ENCODE data around the gene SLC25A13.

Gene SLC25A13

DNA sequence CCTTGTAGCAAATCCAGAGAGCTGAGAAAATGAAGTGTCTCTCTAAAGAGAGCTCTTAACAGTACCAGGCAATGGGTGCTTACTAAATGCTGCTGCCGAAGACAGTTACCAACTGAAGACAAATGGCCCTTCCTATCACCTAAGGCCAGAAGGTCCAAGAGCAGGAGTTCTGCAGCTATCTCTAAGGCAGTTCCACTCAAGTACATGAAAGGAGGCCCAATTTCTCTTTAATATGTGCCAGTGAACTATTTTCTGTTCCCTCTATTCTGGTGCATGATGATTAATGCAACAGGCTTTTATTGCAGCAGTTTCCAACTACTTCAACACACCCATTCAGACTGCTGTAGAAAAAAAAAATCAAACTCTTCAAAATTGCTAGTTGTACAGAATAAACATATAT, 122.5 kb downstream of the SLC25A13 start:
- DNase-seq, result no peak

DNA sequence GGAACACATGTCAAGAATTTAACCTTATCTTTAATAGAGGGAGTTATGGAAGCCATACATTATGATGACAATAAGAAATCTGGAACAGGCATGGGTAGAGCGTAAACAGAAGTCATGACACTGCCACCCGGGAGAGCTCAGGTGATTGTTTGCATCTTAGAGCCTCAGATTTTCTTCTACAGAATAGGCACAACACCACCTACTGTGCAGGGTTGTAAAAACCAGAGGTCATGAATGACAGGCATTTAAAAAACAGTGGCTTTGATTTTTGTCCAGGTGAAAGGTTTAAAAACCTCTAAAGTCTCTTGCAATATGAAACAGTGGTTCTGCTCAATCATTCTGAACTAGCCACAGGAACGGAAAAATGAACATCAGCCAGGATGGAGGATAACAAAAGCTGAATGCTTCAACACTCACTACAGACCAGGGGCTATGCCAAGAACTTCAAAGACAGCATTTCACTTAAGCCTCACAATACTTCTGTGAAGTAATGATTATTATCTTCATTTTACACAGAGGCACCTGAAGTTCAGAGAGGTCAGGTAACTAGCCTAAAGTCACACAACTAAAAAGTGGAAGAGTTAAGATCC, 123.8 kb downstream of the SLC25A13 start:
- DNase-seq, result no peak

DNA sequence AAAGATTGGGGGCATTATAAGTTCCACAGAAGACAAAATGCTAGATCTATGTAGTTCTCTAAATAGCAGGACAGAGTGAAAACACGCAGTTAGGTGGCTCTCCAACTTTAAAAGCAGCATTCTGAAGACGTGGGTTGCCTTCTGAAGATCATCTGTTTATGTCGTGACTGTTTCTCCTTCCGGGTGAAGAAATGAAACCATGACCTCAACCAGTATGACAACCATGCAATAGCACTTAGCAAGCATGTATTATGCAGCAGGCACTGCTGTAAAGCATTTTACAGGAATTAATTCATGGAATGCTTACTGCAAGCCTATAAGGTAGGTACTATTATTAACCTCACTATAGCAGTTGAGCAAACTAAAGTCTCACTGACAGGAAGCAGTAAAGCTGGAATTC, 125.2 kb downstream of the SLC25A13 start:
- DNase-seq, result peak; percentile 9 to 39 (median 9)

DNA sequence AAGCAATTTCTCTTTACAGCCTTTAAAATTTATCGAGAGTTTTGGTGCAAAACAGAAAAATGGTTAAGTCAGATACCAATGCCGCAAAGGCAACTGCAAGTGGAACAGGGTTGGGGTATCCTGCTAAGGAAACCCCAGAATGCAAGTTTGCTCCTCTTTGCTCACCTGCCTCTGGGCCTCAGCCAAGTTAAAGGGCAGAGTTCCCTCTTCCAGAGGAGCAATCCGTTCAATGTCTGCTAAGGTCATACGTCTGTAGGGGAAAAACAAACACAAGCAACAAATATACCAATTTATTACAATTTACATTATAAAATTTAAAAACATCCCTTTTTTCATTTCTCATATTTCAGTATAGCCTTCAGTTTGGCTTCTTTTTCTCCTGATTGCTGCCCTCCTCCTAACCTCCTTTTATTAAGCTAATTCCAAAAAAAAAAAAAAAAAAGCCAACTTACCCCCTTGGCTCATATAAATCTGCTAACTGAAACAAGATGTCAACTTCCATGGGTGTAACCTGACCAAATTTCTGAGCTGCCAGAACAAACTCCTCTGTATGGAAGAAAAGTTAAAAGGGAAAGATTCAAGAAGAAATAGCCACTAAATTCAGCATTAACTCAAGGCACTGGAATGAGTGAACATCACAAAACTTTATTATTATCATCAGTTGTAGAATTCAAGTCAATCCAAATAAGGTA, 132.6 kb downstream of the SLC25A13 start:
- no peak for DNase-seq

DNA sequence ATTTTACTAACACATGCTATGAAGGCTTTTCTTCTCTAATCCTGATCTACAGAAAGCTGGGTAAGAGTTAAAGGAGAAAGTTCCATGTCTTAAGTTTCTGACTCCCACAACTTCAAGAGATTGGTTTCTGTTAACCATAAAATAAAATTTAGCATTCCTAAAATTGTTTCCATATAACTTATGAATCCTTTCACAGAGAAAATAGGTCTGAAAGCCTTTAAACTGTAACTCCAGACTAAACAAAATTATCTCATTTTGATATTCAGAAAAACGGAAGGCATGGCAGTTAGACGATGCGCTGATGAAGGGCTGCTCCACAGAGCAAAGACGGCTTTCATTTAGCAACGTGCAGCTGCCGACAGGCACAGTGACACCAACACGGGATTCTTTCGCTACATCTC, 133.3 kb downstream of the SLC25A13 start:
- no peak for DNase-seq

DNA sequence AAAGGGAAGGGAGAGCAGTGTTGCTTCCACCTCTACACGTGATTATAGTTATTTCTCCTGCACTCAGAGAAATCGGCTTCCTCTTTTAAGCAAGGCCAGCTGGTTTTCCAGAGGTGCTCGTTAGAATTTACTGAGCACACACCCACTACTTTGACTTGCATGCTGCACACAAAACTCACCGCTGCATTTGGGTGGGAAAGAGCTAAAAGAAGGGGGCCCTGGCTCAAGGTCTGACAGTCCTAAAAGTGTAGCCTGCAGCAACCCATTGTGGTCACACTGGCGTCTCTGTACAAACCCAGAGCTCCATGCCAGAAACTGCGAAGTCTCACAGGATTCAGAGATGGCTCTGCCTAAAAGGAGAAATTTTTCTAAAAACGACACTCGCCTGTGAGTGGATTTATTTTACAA, 133.7 kb downstream of the SLC25A13 start:
- no peak for DNase-seq

DNA sequence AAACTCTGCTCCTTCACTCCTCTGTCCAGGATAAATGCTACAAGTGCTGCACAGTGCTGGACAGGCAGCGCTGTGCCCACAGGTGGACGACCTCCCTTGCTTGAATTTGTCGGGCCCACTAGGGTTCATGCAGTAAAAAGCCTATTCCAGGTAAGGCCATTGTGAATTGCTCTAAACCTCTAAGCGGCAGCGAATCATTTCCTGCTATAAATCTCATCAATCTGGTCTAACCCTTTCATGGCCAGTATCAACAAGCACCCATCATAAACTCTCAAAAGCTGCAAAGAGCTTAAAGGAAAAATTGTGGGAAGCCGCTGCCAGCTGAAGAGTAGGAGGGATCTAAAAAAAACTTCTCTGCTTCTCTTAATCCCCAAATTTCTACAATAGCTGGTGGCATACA, 134.2 kb downstream of the SLC25A13 start:
- DNase-seq, result no peak

DNA sequence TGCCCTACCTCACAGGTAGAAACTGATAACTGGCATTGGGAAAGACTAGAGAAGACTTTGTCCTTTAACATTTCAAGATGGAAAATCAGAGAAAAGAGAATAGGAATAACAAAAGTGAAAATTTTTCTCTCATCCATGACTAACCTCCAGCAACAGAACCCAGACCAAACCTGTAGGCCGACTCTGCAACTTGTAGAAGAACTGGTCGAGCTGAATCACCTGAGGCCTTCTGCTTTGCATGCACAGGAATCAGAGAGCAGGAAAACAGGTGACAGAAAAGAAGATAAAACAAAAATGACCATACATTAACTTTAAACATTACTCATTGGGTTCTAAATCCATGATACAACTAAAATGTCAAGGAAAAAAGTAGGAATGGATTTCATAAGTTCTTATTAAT, 137.1 kb downstream of the SLC25A13 start:
- DNase-seq, result no peak

DNA sequence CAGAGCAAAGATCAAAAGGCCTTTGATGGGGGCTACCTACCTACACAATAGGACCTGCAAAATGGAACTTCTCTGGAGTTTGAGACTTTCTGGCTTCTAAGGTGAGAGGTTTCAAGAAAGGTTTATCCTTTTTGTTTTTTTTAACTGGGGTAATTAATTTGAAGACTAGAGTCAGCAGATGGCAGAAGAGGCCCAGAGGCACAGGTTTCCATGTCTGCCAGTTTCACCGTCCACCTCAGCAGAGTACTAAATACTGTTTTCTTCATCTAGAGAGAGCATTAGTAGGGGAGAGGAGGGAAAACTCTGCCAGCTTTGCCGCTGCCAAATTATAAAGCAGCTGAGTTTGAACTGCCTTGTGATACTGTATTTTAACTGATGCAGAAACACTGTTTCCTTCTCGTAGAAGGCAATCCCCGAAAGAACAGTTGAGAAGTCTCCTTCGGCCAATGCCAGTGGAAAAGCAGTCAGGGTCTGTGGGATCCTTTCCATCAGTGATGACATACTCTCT, 138.7 kb downstream of the SLC25A13 start:
- DNase-seq, result no peak

DNA sequence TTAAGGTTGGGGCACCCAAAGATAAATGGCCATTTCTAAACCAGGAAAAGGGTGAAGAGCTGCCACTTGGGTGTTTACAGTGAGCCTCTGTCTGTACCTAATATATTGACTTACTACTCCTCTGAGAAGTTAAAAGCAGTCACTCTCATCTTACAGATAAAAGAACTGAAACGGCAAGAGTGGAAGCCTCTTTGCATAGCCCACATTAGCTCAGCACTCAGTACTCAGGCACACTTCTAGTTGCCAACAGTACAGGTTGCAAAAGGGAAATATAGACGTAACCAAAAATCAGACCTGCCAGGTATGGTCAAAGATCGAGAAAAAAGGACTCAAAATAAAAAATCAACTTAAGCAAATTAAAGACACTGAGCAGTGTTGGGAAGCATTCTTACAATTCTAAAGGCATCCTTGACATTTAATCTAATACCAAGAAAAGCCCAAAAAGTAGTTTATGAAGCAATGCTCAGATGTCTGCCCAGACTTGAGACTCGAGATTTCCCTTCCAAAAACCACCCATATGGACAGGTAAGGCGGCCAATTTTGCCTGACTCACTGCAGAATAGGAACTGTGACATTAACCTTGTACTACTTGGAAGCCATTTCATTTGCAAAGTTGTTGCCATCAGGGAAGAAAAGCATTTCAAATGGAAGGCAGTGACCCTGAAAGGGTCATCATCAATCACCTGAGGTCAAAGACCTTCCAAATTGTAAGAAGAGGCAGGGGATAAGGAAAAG, 139.3 kb downstream of the SLC25A13 start:
- DNase-seq, result no peak

DNA sequence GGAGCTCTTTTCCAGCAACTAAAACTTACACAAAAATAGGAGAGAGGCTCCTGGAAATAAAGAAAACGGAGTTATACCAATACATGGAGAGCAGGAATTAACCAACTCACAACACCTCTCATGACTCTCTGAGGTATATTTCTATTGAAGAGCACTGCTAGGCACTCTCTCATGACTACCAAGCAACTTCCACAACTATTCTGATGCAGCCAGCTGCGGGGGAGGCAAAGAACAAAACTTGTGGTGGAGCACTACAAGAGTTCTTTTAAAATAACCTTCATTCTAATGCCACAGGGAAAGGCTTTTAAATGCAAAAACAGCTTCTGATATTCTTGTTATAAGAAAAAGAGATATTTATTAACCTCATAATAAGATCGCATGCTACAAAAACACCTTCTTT, 140.7 kb downstream of the SLC25A13 start:
- DNase-seq, result no peak

DNA sequence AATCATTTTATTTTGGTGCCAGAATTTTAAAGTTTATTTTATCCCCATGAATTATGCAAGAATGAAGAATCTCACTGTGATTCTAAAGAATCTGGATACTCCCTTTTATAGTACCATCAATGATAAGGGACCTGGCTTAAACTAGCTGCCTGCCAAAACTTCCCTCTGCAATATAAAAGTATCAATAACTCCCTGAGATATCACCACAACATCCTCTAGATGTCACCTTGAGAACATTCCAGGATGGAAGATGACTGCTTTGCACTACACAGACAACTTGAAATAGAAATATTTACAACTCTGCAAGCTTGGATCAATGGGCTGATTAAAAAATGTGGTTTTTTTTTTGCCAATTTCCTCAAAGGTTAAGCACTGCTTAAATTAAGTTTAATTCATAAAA, 142.1 kb downstream of the SLC25A13 start:
- no peak for DNase-seq

DNA sequence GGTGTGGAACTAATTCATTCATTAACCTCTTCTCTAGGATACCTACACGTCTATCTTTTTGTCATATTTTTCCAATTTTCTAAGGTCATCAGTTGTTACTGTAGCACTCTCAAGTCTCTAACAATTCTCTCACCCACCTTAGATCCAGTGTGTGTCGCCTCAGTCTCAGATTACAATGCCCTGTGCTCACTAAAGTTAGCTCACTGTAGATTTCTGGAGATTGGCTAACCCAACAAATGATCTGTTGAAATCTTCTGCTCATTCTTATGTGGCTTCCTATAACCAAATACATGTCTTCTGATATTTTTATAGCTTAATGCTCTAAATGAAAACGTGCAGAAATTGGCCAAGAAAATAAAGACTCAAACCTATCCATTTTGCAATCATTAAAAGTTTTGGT, 142.6 kb downstream of the SLC25A13 start:
- DNase-seq, result no peak

DNA sequence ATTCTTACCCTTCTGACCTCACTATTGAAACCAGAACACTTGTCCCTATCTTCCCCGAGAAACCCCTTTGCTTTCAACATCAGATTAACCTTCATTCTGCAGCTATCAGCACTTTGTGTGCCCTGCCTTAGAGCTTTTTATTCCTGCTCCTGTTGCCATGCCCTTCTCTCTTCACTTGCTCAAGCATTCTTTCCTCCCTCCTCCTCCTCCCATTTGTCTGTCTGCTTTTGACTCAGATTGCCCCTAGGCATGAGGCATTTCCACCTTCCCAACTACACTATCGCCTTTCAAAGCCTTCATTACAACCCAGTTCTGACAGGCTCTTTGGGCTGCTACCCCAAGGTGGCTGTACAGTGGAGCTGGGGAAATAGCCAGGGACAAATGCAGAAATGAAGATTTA, 143.3 kb downstream of the SLC25A13 start:
- no peak for DNase-seq

DNA sequence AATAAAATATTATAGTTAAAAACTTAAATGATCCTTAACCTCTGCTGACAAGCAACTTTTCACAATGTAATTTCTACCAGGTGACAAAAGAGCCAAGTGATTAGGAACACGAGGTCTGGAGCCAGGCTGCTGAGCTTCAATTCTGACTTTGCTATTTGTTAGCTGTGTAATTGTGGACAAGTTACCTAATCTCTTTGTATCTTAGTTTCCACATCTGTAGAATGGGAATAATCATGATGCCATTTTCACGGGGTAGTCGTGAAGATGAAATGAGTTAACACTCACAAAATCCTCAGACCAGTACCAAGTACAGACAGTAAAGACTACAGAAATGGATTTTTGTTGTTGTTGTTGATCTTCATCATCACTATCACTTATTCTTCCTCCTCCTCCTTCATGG, 144.5 kb downstream of the SLC25A13 start:
- DNase-seq, result no peak

DNA sequence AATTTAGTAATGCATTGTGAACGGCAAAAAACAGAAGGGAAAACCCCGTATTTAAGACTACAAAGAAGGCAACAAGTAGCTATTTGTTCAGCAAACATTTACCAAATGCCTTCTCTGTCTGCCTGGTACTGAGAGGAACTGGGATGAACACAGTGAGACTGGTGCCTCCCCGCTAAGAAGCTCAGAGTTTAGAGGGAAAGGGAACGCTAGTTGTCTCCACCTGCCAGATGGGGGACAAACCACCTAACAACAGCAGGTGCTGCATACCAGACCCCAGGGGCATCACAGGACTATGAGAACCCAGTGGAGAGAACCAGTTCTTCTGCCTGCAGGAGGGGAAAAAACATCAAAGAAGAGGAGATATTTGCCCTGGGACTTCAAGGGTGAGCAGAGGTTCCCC, 147.1 kb downstream of the SLC25A13 start:
- DNase-seq, result no peak

DNA sequence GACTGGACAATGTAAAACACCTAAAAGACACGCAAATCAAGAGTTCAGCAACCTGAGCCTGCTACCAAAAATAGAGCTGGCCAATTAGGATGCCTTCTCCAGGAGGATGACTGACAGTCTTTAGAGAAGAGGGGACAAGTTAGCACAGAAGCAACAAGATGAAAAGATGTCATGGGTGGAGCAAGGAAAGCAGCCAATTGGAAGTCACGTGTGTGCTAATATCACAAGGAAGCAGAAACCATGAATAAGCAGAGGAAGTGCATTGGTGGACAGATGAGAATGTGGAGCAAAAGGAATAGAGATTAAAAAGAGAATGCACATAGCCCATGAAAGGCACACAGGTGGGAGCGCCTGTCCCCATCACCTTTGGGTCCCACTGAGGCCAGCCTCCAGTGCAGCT, 148.1 kb downstream of the SLC25A13 start:
- DNase-seq, result no peak

DNA sequence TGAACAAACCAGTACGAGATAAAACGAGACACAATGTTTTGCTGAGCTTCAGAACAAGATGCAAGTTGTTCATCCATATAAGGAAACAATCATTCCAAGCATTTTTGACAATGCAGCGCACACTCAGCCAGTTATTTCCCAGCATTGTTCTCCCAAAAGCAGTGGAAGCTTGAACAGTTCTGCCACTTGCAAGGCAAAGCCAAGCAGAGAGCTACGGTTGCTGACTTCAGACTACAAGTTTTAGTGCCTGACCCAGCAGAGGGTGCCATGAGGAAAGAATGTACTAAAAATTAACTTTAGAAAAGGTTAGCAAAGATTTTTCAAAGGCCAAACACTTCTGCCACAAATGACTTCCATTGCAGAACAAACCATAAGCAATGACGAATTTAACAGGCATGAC, 152.5 kb downstream of the SLC25A13 start:
- DNase-seq, result no peak

DNA sequence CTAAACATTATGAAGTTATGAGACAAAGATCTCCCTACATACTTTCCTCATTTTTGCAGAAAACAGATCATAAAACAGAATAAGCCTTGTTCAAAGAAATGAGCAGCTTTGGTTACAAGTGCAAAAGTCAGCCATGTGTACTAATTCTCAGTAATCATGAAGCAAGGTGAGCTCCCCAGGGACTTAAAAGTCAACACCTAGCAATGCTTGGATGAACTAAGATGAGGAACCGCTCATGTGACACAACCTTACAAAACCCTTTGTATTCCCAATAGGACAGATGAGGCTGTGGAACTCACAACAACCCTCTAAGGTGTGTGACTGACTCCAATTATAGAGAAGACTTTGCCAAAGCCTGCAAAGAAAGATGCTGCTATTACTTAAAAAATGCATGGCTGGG, 154.5 kb downstream of the SLC25A13 start:
- DNase-seq, result no peak

DNA sequence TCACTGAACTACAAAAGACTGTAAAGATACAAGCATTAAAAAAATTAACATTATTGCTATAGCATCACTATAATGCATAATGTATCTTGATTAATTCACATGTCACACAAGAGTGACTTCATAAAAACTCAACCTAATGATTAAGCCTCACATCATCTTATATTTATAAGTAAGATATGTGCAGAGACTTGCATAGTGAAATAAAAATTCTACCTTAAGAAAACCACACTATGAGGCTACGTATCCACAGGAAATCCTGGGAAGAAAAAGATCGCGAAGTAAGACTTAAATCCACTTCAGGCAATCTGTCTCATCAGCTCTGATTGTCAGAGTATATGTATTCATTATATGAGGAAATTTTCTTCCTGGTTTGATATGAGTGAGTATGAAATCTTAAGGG, 160.0 kb downstream of the SLC25A13 start:
- no peak for DNase-seq

DNA sequence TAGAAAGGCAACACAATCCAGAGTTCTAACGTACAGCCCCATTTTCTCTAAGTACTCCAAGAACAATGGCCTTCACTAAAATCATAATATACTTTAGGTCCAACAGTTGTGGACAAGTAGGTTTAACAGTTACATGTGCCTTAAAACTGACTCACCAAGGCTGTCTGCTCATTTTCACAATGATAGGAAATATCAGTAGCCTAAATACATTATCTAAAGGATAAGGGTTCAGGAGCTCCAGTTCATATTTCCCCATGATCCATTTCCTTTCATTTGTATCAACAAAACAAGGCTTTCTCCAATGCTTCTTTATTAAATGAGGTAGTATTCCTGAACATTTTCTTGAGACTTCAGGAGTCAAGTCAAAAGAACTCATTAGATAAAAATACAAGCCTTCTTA, 164.0 kb downstream of the SLC25A13 start:
- DNase-seq, result no peak

DNA sequence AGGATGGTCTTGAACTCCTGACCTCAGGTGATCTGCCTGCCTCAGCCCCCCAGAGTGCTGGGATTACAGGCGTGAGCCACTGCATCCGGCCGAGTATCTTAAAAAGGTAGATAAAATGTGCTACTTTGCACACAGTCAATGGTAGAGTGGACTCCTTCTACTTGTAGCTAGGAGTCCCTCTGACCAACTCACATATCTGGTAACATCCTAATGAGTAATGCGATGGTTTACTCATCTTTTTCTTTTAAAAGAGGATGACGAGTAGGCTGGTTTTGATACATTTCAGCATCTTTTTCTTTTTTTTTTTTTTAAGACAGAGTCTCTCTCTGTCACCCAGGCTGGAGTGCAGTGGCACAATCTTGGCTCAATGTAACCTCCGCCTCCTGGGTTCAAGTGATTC, 167.4 kb downstream of the SLC25A13 start:
- peak in 2 of 3 donors; percentile 5 to 40 for DNase-seq

DNA sequence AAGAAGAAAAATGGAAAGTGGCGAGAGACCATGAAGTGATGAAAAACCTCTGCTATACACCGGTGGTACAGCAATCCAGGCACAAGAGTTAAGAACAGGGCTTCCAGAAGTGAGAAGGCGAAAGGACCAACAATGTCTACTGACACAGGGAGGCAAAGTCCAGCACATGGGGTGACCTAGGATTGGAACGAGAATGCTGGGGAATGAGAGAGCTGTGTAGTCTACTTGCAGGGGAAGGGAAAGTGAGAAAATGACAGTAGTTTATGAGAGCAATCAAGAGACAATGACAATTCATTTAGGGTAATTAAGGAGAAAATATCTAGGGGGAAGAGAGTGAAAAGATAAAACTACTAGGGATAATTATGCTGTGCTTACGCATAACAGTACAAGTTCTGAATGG, 169.2 kb downstream of the SLC25A13 start:
- no peak for DNase-seq

DNA sequence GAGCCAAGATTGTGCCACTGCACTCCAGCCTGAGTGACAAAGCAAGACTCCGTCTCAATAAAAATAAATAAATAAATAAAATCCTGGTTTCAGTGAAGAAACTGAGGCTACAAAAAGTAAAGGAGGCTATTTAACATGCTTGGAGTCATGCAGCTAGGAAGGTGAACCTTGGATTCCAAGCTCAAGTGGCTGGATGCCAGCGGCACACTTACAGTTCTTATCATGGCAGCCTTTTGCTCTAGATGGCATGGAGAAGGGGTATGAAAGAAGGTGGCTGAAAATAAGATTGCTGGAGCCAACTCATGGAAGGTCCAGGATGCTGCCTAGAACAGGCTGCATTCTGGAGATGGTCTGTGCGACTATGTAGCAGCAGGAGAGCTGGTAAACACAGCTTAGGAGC, 170.0 kb downstream of the SLC25A13 start:
- DNase-seq, result no peak

DNA sequence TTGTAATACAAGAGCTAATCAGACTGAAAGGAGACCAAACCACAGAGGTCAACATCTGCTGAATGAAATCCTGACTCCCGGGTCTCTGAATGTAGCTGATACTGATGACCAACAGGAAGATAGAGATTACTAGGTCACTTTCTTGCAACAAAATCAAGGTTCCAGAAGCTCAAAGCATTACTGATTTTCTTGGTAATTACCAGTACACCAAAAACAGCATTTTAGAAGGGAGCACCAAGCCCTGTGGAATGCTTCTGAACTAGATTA, 177.7 kb downstream of the SLC25A13 start:
- DNase-seq, result no peak

Measured in suppressor macrophage treated with lipopolysaccharide for 1 hour (primary cell).